ENCODE data around the gene EXOSC3.

The EXOSC3 gene

GRCh38 chr9:37732086-37732741 is 52.6 kb downstream of the EXOSC3 start:
- DNase-seq: no peak

- DNase-seq: no peak
Observed at GRCh38 chr9:37730839-37731238, 54.0 kb downstream of the EXOSC3 start.

- DNase-seq: no peak
Observed at GRCh38 chr9:37730256-37730655, 54.6 kb downstream of the EXOSC3 start.
